ENCODE measurements around the gene GPX4.

- TF ChIP-seq SIN3A (IDR thresholded peaks at IDR 0.05; ENCODE audit: borderline replicate concordance, insufficient read depth, low read length) (no peak), REST (IDR thresholded peaks at IDR 0.05; ENCODE audit: insufficient read depth in 1 of 2, low read depth in 2 of 2, low read length in 2 of 2) (no peak), FOXP2 (optimal IDR thresholded peaks at IDR 0.05; ENCODE audit: borderline replicate concordance, extremely low read depth, extremely low read length, insufficient read depth) (no peak), POLR2AphosphoS5 (IDR thresholded peaks at IDR 0.05; ENCODE audit: low read depth, low read length) (no peak)
These were observed 19.6 kb downstream of the GPX4 start for GRCh38 chr19:1123381-1123780.
